Measurements from ENCODE around the gene KCNH4.
A peak's percentile ranks its signal among the peaks of the same experiment; 100 is the strongest.

Gene KCNH4

DNA sequence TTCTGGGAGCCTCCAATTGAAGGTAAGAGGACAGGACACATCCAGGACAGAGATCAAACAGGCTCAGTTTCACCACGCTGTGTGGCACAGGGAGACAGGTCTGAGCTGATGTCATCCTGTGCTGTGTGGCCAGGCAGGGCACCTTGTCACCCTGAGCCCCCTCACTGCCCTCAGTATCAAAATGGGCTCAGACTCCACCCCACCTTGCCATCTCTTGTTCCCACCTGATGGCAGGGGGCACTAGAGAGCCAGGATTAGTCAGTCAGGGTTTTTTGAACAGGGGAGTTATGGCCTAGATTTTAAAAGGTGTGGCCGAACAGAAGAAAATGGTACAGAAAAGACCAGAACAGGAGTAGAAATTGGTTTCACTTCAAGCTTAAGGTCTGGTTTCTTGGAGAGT is 62.4 kb downstream of the KCNH4 start:
- DNase-seq (ENCODE audit: low read depth): peak; percentile 57
- TF ChIP-seq, protein P1, sequence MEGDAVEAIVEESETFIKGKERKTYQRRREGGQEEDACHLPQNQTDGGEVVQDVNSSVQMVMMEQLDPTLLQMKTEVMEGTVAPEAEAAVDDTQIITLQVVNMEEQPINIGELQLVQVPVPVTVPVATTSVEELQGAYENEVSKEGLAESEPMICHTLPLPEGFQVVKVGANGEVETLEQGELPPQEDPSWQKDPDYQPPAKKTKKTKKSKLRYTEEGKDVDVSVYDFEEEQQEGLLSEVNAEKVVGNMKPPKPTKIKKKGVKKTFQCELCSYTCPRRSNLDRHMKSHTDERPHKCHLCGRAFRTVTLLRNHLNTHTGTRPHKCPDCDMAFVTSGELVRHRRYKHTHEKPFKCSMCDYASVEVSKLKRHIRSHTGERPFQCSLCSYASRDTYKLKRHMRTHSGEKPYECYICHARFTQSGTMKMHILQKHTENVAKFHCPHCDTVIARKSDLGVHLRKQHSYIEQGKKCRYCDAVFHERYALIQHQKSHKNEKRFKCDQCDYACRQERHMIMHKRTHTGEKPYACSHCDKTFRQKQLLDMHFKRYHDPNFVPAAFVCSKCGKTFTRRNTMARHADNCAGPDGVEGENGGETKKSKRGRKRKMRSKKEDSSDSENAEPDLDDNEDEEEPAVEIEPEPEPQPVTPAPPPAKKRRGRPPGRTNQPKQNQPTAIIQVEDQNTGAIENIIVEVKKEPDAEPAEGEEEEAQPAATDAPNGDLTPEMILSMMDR (conservative IDR thresholded peaks at IDR 0.05; ENCODE audit: low read depth, low read length): peak; percentile 71
- no peak overlapping the region for H3K4me3 ChIP-seq (ENCODE audit: low read depth, low read length)

DNA sequence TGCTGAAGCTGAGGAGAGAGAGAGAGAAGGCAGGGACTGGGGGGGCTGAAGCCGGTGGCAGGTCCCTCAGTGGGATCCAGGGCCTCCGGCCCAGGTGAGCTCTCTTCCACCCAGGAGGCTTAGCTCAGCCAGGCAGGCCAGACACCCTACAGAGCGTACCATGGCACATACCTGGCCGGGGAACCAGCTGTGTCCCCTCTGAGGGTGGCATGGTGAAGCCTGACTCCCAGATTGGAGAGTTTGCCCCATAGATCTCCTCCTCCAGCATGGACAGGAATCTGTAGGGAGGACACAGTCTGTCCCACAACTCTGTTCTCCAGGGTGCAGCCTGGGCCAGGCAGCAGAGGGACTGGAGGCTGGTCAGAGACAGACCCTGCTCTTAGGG is 62.8 kb downstream of the KCNH4 start:
- DNase-seq (ENCODE audit: low read depth): no peak
- H3K4me3 ChIP-seq (ENCODE audit: low read depth, low read length): no peak overlapping the region
- TF ChIP-seq, protein P1 (conservative IDR thresholded peaks at IDR 0.05; ENCODE audit: low read depth, low read length): no peak

DNA sequence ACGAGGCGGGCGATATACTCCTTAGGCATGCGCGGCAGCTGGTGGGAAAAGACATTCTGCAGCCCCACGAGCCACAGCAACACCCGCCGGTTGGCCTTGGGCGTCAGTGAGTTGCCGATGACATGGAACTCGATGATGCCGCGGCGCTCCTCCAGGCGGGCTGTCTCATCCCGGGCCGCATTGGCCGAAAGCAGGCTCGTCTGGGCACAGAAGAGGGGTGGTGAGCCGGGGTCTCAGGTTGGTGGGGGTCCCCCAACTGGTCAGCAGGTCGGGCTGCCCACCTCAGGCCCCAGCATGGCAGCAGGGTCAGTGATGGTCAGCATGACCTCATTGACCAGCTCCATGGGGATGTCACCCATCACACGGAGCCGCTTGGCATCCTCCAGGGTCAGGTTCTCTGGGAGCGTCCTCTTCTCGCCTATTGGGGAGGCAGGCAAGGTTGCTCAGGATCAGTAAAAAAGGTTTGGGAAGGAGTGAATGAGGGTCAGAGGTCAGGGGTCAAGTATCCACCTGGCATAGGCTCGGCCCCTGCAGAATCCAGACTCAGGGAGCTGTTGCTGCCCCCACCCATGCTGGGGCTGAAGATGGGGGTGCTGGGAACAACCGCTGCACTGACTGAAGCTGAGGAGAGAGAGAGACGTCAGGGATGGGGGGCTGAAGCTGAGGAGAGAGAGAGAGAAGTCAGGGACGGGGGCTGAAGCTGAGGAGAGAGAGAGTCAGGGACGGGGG is 63.4 kb downstream of the KCNH4 start:
- DNase-seq (ENCODE audit: low read depth): no peak
- no peak overlapping the region for H3K4me3 ChIP-seq (ENCODE audit: low read depth, low read length)
- TF ChIP-seq, protein P1 (conservative IDR thresholded peaks at IDR 0.05; ENCODE audit: low read depth, low read length): no peak

DNA sequence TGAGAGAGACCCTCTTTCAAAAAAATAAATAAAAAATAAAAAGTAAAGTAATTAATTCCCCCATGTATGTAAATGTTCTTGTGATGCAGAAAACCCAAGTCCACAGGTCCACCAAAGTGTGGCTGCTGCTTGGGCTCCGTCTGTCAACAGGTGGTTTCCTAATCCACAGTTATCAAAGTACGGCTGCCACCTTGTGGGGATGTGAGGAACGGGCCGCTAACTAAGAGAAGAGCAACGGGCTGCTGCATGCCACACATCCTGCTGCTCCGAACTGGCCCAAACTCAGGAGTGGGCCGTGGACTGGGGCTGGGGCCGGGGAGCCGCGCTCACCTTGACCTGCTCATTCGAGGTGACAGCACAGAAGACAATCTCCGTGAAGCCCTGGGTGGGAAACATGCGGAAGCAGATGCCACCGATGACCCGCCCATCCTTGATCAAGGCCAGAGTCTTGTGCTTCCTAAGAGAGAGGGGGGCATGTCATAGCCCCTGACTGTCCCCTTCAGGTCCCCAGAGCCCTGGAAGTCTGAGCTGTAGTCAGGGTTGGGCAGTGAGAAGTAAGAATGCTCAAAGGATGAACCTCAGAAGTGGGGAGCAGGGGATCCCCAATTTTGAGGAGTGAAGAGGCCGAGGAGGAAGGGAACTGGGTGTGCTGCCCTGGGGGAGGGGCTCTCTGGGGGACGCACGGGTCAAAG is 64.1 kb downstream of the KCNH4 start:
- no peak overlapping the region for H3K4me3 ChIP-seq (ENCODE audit: low read depth, low read length)
- TF ChIP-seq, protein P1 (conservative IDR thresholded peaks at IDR 0.05; ENCODE audit: low read depth, low read length): peak; percentile 87
- peak; percentile 91 for DNase-seq (ENCODE audit: low read depth)

DNA sequence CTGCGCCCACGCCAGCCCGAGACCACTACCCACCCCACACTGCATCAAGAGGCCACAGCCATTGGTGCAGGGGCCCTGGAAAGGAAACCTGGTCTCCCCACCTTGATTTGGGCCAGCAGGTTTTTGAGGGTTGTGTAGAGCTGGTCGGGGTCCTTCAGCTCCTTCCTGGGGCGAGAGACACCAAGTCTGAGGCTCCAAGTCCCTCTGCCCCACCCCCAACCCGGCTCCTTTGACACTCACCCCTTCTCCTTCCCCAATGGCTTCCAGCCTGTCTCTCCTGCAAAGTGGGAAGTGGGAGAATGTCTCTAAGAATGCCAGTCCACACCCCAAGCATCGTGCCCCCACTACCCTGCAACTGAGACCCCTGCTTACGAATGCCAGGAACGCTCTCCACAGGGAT is 66.8 kb downstream of the KCNH4 start:
- no peak overlapping the region for H3K4me3 ChIP-seq (ENCODE audit: low read depth, low read length)
- no peak for DNase-seq (ENCODE audit: low read depth)
- TF ChIP-seq, protein P1 (conservative IDR thresholded peaks at IDR 0.05; ENCODE audit: low read depth, low read length): no peak

DNA sequence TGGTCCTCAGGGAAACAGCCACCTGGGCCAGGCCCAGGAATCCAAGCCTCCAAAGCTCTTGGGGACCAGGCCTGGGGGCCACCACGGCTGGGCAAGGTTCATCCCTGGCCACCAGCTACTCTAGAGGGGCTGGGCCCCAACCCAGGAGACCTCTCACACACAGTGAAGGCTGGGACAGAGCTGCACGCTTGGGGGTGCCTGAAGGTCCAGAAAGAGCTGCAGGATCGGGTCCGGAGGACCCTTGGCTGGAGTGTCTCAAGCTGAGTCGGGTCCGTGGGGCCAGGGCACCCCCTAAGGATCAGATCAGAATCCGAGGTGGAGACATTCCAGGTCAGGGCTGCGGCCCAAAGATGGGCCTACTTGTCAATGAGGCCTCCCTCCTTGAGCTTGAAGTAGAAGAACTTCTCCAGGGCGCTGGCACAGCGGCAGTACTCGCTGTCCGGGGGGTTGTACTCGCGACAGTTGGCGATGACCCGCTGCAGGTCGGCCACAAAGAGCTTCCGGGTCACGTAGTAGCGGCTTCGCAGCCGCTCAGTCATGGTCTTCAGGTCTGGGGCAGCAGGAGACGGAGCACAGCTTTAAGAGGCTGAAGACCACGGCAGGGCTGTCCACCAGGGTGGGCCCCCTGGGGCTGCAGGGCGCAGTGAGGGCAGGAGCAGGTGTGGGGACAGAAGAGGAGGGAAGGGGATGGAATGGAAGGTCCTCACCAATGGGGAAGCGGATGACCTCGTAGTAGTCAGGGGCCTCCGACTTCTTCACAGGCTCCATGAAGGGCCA is 67.5 kb downstream of the KCNH4 start:
- TF ChIP-seq, protein P1 (conservative IDR thresholded peaks at IDR 0.05; ENCODE audit: low read depth, low read length): no peak
- DNase-seq (ENCODE audit: low read depth): no peak
- H3K4me3 ChIP-seq (ENCODE audit: low read depth, low read length): no peak overlapping the region
